ENCODE data around the gene GPR78.

GPR78 gene

DNA sequence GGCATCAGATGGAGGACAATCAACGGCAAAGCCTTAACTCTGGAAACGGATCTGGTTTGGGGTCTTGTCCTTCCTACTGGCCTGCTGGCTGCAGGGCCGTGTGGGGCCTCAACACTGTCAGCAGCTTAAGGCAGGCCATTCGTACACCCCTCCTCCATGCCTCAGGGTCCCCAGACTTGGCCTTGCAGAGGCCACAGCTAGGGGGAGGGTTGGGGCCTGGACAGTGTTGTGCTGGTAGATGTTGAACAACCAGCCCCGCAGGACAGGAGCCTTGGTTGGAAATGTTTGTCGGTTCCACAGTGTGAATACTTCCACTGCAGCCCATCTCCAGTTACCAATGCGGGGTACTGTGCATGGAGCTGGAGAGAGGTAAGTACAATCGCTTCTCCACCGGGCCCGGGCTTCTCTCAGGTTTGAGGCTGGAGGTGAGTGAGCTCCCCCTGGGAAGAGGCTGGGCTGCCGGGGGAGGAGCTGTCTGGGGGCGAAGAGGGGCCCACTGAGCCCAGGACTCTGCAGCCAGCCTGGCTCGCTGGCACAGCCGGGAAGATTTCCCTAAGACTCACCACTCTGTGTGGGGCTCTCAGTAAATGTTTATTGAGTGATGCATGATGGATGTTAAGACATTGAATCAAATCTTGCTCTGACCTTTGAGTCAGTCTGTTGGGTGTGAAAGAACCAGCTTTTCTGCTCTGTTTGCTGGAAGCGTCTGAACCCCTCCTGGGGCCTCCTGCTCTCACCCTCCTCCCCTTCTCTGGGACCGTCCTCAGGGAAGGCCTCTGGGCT lies 19.7 kb upstream of the GPR78 start:
- no peak overlapping the region for H3K4me3 ChIP-seq (replicated peaks; ENCODE audit: low read depth, low read length)
- DNase-seq (ENCODE audit: extremely low read depth, low read depth): no peak
- no peak for TF ChIP-seq CTCF (IDR thresholded peaks at IDR 0.05; ENCODE audit: low read depth, low read length, missing control alignments)

DNA sequence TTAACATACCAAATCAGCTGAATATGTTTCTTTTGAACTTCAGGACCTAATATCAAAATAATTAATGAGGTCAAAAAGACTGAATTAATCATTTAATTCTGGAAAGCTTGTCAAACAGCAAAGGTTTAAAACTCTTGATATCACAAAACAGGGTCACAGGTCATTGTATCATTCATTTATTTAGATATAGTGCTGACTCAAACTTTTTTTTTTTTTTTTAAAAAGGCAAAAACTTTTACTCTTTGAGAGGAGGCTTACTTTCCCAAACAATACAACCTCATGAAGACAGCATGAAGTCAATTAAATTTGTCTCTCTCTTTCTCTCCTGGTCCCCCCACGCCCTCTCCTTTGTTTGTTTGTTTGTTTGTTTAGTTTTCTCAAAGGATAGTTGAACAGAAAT lies 15.6 kb upstream of the GPR78 start:
- no peak for DNase-seq (ENCODE audit: extremely low read depth, low read depth)
- no peak for TF ChIP-seq CTCF (IDR thresholded peaks at IDR 0.05; ENCODE audit: low read depth, low read length, missing control alignments)
- H3K4me3 ChIP-seq (replicated peaks; ENCODE audit: low read depth, low read length): no peak overlapping the region

- TF ChIP-seq CTCF (IDR thresholded peaks at IDR 0.05; ENCODE audit: low read depth, low read length, missing control alignments): no peak
- no peak overlapping the region for H3K4me3 ChIP-seq (replicated peaks; ENCODE audit: low read depth, low read length)
- DNase-seq (ENCODE audit: extremely low read depth, low read depth): no peak
Observed at GRCh38 chr4:8568068-8568668, 12.0 kb upstream of the GPR78 start.

DNA sequence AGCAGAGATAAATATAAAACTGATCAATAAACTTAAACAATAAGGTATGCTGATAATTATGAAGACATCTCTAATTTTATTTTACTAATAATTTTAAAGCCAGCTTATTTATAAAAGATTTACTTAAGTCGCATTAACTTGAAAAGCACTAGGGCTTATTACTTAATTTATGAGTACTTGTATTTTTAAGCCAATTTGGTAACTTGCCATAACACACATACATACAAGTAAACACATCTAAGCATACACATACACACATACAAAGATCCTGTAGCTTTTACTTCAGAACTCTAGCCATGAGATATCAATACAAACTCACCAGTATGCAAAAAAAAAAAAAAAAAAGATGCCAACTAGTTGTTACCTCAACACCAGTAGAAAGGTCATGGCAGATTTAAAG lies 10.0 kb upstream of the GPR78 start:
- DNase-seq (ENCODE audit: extremely low read depth, low read depth): no peak
- no peak overlapping the region for H3K4me3 ChIP-seq (replicated peaks; ENCODE audit: low read depth, low read length)
- TF ChIP-seq CTCF (IDR thresholded peaks at IDR 0.05; ENCODE audit: low read depth, low read length, missing control alignments): no peak

GRCh38 chr4:8571702-8572685 lies 8.2 kb upstream of the GPR78 start:
- DNase-seq (ENCODE audit: extremely low read depth, low read depth): no peak
- no peak overlapping the region for H3K4me3 ChIP-seq (replicated peaks; ENCODE audit: low read depth, low read length)
- no peak for TF ChIP-seq CTCF (IDR thresholded peaks at IDR 0.05; ENCODE audit: low read depth, low read length, missing control alignments)

DNA sequence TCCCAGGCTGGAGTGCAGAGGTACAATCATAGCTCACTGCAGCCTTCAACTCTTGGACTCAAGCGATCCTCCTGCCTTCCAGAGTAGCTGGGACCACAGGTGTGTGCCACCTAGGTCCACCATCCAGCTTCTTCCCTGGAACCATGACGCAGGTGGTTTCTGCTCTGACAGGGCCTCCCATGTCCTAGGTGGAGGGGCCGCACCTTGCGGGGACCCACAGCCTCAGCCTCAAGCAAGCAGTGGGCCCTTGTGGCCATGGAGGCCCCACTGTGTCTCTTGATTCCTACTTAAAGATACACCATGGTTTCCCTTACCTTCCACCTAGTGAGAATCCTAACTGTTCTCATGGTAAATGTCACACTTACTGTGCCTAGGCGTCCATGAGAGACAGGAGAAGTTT lies 6.9 kb upstream of the GPR78 start:
- no peak for TF ChIP-seq CTCF (IDR thresholded peaks at IDR 0.05; ENCODE audit: low read depth, low read length, missing control alignments)
- DNase-seq (ENCODE audit: extremely low read depth, low read depth): no peak
- H3K4me3 ChIP-seq (replicated peaks; ENCODE audit: low read depth, low read length): no peak overlapping the region
